Activated T-helper 17 cell treated with anti-CD3 and anti-CD28 coated beads, Interleukin-2, amount 50 U/mL, for 72 hours (primary cell): ENCODE data around the gene TEX52. TPM values are rescaled to one million over a fixed set of nuclear protein-coding genes. Genes with fewer than 3 reads are reported as not detected.

Experiments
- ATAC-seq: fragments of 150-1000 bp; cut with Tn5 transposase; replicated peaks from 2 replicates; pipeline ENCODE4 v1.10.0; 2021; ENCODE audit warnings: mild to moderate bottlenecking, moderate library complexity
- H3K27ac Mint-ChIP-seq: one replicate; pipeline ENCODE4 v1.8.0; 2022; ENCODE audit warnings: mixed read lengths
- H3K27me3 Mint-ChIP-seq: one replicate; pipeline ENCODE4 v1.8.0; 2022; ENCODE audit warnings: mixed read lengths
- H3K36me3 Mint-ChIP-seq: one replicate; pipeline ENCODE4 v1.8.0; 2022; ENCODE audit warnings: low read depth, mild to moderate bottlenecking, mixed read lengths
- H3K4me1 Mint-ChIP-seq: one replicate; pipeline ENCODE4 v1.8.0; 2022; ENCODE audit warnings: mixed read lengths
- H3K4me3 Mint-ChIP-seq: one replicate; pipeline ENCODE4 v1.8.0; 2022; ENCODE audit warnings: mild to moderate bottlenecking, mixed read lengths
- H3K9me3 Mint-ChIP-seq: one replicate; pipeline ENCODE4 v1.8.0; 2022; ENCODE audit warnings: mixed read lengths
- total RNA-seq, 2 donors: library from RNA; stranded (reverse); gene quantifications; one replicate each; pipeline ENCODE4 v1.2.3, GENCODE V29; 2022

The TEX52 gene
- total RNA-seq, 2 donors from 2014 or later = 0.35 TPM; not detected in 1

DNA sequence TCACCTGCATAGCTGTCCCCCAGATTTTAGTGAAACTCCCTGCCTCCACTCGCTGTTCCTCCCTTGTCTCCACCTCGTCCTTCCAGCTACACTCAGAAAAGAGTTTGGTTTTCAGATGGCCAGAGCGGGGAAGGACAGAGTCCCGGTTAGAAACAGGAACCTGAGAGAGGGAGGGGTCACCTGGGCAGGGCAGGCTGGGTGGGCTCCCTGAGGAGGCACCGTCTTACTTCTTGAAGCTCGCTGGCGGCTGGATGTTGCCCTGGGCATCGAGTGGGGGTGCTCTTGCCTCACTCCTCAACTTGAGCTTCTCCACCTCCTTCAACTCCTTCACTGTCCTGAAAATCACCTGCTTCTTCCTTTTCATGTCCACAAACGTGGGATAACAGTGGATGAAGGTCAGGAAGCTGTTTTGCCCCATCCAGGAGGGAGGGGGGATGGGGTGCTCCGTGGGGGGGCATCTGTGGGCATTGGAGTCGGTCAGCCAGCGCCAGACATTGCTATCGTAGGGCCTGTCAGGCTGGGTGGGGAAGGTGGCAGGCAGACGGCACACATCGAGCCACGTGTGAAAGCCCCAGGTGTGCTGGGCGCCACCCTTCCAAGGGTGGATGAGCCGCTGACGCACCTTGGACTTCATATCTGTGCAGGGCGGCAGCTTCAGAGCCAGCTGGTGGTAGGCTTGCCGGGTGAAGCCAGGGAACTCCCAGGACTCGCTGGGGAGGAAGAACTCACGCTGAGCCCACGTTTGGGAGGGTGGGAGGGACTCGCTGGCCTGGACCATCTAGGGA, 2.0 kb downstream of the TEX52 start:
- H3K4me3 Mint-ChIP-seq = no peak overlapping the region

DNA sequence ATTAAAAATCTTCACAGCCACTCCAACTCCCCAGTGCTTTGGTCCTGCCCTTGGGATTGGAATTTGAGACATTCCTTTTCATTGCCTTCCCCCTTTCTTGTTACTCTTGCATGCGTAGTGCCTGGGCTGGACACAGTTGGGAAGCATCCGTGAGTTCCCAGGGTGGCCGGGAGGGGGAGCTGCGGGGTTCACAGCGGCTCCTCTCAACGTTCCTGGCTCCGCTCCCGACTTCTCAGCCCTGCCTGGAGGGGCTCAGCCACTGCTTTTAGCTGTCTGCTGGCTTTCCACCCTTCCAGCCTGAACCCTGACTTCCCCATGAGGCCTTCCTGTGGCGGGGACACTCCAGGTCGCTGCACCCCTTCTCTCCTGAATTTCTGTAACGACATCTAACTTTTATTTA, 3.2 kb downstream of the TEX52 start:
- Mint-ChIP-seq H3K9me3 (no peaks in the 10 kb centered on the region), H3K4me1 (peaks cover 4% of the 10 kb centered on the region), H3K27me3 (no peaks in the 10 kb centered on the region), H3K27ac (no peak overlapping the region), H3K4me3 (no peak overlapping the region), H3K36me3 (peaks cover 13% of the 10 kb centered on the region)
- ATAC-seq = peak; percentile 82

More for the DNA sequence above, 2.0 kb downstream of the TEX52 start:
- no peak overlapping the region for H3K27ac Mint-ChIP-seq
- peaks cover 24% of the 10 kb centered on the region for H3K36me3 Mint-ChIP-seq
- H3K4me1 Mint-ChIP-seq = peaks cover 4% of the 10 kb centered on the region
- H3K9me3 Mint-ChIP-seq = no peaks in the 10 kb centered on the region
- no peaks in the 10 kb centered on the region for H3K27me3 Mint-ChIP-seq
- no peak for ATAC-seq

DNA sequence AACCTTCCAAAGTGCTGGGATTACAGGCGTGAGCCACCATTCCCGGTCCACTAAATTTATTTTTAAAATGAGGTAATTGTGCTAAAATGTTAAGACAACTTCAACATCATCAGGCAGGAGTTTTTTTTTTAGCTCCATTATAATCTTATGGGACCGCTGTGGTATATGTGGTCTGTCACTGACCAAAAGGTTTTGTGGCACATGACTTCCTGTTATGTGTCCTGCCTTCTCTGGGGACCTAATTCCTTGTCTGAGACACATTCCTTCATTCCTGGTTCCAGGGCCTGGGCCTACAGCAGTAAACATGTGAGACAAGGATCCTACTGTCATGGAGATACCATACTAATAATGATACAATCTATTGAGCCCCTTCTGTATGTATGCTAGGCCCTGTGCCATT, 4.9 kb downstream of the TEX52 start:
- Mint-ChIP-seq H3K9me3 (no peaks in the 10 kb centered on the region), H3K27ac (no peak overlapping the region), H3K4me1 (peaks cover 4% of the 10 kb centered on the region), H3K36me3 (peaks cover 12% of the 10 kb centered on the region), H3K4me3 (no peak overlapping the region), H3K27me3 (no peaks in the 10 kb centered on the region)
- ATAC-seq = no peak

DNA sequence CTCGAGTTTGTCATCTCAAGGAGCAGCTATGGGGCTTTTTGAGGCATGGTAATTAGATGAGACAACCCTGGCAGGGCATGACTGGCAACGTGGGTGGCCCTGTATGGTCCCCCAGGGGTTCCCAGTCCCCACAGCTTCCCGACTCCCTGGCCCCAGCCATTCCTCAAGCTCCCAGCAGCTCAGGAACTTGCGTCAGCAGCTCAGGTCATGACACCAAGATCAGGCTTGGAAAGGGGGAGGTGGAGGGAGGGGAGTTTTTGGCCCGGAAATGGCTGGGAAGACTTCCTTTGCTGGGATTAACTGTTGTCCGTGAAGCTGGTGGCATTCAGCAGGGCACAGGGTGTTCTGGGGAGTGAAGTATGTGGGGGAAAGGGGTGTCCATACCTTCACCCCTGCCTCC, 11.6 kb downstream of the TEX52 start:
- H3K9me3 Mint-ChIP-seq = no peaks in the 10 kb centered on the region
- no peak overlapping the region for H3K27ac Mint-ChIP-seq
- no peak for ATAC-seq
- no peaks in the 10 kb centered on the region for H3K27me3 Mint-ChIP-seq
- H3K36me3 Mint-ChIP-seq = peaks cover 43% of the 10 kb centered on the region
- no peak overlapping the region for H3K4me3 Mint-ChIP-seq
- no peaks in the 10 kb centered on the region for H3K4me1 Mint-ChIP-seq

DNA sequence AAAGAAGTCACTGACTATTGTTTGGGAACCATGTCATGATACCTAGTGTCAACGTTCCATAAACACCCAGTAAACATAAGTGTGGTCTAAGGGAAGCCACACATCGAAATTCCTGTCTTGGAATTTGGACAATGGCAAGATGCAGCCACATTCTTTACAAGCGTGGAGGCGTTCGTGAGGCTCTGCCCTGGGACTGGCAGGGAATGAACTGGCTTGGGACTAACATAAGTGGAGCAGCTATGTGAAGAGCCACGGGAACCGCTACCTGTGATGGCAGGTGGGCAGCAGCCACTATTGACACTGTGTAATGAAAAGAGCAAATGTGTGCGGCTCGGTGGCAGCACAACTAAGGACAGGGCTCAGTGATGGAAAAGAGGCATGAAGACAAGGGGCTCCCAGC, 12.1 kb downstream of the TEX52 start:
- Mint-ChIP-seq H3K27me3 (no peaks in the 10 kb centered on the region), H3K36me3 (peaks cover 48% of the 10 kb centered on the region), H3K4me1 (no peaks in the 10 kb centered on the region), H3K4me3 (no peak overlapping the region), H3K9me3 (no peaks in the 10 kb centered on the region), H3K27ac (no peak overlapping the region)
- no peak for ATAC-seq

DNA sequence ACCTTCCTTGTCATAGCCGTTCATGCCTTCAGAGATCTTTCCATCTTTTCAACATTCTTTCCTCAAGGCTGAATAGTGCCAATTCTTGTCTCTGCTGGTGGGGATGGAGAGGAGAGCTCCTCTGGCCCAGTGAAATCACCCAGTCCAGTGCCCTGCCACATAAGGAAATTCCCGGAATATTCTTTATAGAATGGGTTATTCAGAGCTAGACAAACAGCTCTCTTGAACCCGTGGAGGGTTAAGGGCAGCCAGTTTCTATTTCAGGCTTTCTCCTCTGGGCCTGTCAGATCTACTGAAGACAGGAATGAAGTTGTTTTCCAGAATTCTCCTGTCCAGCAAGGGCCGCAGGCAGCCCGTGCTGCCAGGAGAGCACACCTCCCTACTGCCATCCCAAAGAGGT, 13.9 kb downstream of the TEX52 start:
- Mint-ChIP-seq H3K27me3 (no peaks in the 10 kb centered on the region), H3K36me3 (peaks cover 60% of the 10 kb centered on the region), H3K9me3 (no peaks in the 10 kb centered on the region), H3K4me1 (no peaks in the 10 kb centered on the region), H3K4me3 (no peak overlapping the region), H3K27ac (no peak overlapping the region)
- no peak for ATAC-seq

DNA sequence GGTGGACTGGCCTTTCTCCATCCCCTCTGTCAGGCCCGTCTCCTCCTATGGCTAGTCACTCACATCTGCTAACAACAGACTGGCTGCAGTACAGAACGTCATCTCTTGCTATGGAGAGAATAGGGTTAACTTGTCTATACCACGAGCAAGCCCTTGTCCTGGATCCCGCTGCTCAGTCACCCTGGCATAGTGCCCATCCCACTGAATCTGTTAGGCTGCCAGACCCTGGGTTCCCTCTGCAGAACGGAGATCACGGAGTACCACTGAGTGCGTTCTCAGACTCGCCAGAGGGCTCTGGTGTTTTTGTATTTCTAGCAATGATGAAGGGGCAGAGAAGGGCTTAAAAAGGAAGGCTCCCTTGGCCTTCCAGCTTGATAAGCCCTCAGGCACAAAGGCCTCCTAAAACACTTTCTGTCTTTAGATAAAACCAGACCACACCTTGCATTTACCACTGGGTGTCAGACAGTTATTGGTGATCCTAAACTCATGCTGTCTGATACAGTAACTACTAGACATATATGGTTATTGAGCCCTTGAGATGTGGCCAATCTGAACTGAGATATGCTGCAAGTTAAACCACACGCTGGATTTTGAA, 15.7 kb downstream of the TEX52 start:
- Mint-ChIP-seq H3K4me1 (no peaks in the 10 kb centered on the region), H3K27ac (no peak overlapping the region), H3K9me3 (no peaks in the 10 kb centered on the region), H3K27me3 (no peaks in the 10 kb centered on the region), H3K4me3 (no peak overlapping the region), H3K36me3 (peaks cover 67% of the 10 kb centered on the region)
- ATAC-seq = no peak

DNA sequence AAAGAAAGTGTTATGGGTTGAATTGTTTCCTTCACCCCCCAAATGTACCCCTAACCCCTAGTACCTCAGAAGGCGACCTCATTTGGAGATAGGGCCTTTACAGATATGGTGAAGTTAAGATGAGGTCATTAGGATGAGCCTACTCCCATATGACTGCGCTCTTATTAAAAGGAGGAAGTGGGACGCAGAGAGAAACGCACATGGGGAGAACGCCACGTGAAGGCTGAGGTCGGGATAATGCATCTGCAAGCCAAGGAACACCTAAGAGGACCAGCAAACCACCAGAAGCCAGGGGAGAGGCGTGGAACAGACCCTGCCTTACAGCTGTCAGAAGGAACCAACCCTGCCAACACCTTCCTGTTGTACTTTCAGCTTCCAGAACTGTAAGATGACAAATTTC, 20.3 kb downstream of the TEX52 start:
- Mint-ChIP-seq H3K27ac (no peak overlapping the region), H3K27me3 (no peaks in the 10 kb centered on the region), H3K4me3 (no peak overlapping the region), H3K36me3 (peaks cover 55% of the 10 kb centered on the region), H3K9me3 (no peaks in the 10 kb centered on the region), H3K4me1 (no peaks in the 10 kb centered on the region)
- no peak for ATAC-seq

DNA sequence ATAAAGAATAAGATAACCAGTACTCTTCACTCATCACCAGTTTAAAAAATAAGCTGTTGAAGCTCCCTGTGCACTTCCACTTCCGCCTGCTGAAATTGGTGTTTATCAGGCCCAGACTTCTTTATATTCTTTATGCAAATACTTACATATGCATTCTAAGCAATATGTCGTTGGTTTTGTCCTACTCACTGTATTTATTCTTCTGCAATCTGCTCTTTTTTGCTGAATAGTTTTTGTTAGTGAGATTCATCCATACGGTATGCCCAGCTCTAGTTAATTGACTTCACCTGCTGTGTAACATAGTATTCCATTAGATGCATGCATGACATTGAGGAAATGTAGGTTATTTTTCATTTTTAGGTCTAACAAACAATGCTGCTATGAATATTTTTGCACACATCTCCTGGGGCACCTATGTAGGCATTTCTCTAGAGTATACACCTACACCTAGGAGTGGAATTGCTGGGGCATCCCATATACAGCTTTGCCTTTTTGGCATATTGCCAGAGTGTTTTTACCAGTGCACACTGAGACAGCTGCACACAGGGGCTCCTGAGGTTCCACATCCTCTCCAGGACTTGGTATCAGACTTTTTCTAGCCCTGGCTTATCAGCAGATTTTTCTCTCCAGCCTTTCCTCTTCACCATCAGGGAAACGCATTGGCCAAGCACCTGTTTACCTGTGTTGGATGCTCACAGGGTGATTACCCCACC, 21.0 kb downstream of the TEX52 start:
- no peak for ATAC-seq
- Mint-ChIP-seq H3K36me3 (peaks cover 58% of the 10 kb centered on the region), H3K27ac (no peak overlapping the region), H3K27me3 (no peaks in the 10 kb centered on the region), H3K4me1 (no peaks in the 10 kb centered on the region), H3K9me3 (no peaks in the 10 kb centered on the region), H3K4me3 (no peak overlapping the region)

DNA sequence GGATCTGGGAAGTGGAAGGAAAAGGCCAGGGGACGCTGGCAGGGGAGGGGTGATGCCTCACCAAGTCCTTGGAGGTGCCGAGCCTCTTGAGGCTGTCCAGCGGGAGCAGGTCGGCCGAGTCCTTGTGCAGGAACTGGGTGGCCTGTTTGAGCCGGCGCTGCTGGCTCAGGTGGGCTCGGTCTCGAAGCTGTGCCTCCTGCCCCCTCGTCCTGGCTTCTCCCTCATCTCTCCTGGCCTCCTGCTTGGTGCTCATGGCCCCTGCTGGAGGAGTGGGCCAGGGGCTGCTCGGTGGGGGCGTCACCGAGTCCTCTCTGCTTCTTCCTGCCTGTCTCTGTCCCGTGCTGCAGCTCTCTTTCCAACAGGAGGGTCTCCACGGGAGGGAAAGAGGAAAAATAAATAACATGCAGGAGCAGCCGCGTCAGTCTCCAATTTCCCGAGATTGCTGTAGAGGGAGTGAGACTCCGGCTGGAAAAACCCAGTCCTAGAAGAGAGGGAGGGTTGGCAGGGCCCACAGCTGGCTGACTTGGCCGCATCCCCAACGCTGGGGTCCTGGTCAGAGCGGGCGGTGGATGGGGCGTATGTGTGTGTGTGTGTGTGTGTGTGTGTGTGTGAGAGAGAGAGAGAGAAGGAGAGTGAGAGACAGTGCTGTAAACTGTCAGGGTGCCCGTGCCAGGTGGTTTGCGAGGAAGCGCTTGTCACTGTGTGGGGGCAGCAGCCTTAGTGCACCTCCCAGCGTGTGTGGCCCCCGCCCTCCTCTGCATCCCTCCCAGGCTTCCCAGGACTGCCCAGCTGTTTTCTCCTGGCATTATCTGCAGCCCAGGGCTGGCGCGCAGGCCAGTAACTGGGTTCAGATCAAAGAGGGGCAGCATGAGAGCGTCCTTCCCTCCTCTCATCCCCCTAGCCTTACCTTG, 22.0 kb downstream of the TEX52 start, which contains the start of gene NRIP2:
Gene NRIP2 (minus strand): TSS at position 455 of the 911 bp plus-strand sequence. CDS start 52 bp downstream, at position 403.
- no peak for ATAC-seq
- Mint-ChIP-seq H3K4me1 (no peaks in the 10 kb centered on the region), H3K27me3 (no peaks in the 10 kb centered on the region), H3K36me3 (peaks cover 59% of the 10 kb centered on the region), H3K4me3 (no peak within 1 kb of the TSS), H3K9me3 (no peaks in the 10 kb centered on the region), H3K27ac (no peak within 1 kb of the TSS)

DNA sequence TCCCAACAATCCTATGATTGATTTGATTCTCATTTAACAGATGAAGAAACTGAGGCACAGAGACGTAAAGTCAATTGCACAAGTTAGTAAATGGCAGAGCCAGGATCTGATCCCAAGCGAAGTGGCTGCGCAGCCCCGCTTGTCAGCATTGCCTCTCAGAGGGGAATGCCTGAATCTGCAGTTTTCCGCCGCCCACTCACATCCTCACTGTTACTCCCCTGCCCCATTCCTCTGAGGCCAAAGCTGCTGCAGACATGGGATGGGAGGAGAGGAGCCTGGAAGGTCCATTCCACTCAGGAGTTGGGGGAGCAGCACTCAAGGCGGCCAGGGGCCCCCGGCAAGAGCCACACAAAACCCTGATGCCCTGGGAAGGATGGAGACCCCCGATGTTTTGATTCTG, 23.0 kb downstream of the TEX52 start:
- Mint-ChIP-seq H3K27ac (no peak overlapping the region), H3K4me3 (no peak overlapping the region), H3K36me3 (peaks cover 57% of the 10 kb centered on the region), H3K9me3 (no peaks in the 10 kb centered on the region), H3K4me1 (no peaks in the 10 kb centered on the region), H3K27me3 (no peaks in the 10 kb centered on the region)
- no peak for ATAC-seq

DNA sequence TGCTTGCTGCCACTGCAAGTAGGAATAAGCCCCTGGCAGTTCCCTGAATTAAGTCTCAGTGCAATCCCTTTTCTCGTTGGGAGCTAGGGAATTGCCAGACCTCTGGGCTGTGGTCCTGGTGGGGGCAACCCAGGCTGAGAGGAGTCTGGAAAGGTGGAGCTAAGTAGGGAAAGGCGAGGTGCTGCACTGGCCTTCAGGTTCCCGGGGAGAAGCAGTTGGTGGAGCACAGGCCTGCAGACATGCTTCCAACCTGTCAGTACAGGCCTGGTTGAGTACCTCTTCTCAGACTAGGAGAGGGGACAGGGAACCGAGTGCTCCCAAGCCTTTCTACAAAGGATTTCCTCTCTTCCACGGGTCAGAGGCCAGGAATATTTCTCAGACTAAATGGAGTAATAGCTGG, 23.5 kb downstream of the TEX52 start:
- H3K4me1 Mint-ChIP-seq = no peaks in the 10 kb centered on the region

DNA sequence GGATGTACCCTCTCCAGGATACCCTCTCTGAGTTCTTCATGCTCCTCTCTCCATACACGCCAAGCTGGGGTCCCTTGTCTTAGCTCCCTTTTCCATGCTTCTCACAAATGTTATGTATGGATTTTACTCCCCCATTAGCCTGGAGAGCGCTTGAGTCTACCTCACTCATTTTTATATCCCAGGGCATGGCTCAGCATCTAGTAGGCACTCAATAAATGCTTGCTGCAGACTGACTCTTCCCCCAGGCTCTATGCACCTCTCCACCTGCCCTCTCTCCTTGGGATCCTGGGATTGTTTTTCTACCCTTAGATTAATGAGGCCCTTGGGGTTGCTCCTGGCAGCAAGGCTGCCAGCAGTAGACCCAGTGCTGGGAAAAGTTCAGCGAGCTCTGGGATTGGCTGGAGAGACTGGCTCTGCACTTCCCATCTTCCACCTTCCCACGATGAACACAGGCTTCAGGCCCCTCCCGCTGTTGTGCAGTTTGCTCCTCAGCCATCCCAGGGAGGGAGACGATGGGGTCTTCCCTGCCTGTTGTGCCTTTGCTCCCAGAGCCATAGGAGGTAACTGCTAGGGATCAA, 24.2 kb downstream of the TEX52 start:
- H3K4me3 Mint-ChIP-seq = no peak overlapping the region
- peak overlapping the region; percentile 52 for H3K27ac Mint-ChIP-seq

More for the DNA sequence above, 23.5 kb downstream of the TEX52 start:
- no peak for ATAC-seq
- Mint-ChIP-seq H3K27me3 (no peaks in the 10 kb centered on the region), H3K36me3 (peaks cover 57% of the 10 kb centered on the region), H3K27ac (no peak overlapping the region), H3K4me3 (no peak overlapping the region), H3K9me3 (no peaks in the 10 kb centered on the region)

DNA sequence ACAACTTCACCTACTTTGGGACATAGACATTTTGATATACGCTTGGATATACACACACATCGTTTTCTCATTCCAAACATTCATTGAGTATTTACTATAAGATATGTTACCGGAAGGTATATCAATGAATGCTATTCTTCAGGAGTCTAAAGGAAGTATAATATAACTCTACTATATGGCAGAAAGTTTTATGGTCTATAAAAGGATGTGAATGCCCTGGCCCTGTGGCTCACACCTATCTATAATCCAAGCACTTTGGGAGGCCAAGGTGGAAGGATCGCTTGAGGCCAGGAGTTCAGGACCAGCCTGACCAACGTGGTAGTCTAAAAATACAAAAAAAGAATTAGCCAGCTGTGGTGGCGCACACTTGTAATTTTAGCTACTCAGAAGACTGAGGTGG, 27.6 kb downstream of the TEX52 start:
- H3K27me3 Mint-ChIP-seq = no peaks in the 10 kb centered on the region
- peaks cover 80% of the 10 kb centered on the region for H3K36me3 Mint-ChIP-seq
- H3K4me3 Mint-ChIP-seq = no peak overlapping the region
- no peak overlapping the region for H3K27ac Mint-ChIP-seq
- no peaks in the 10 kb centered on the region for H3K9me3 Mint-ChIP-seq
- no peak for ATAC-seq
- peaks cover 3% of the 10 kb centered on the region for H3K4me1 Mint-ChIP-seq

More for the DNA sequence above, 24.2 kb downstream of the TEX52 start:
- no peaks in the 10 kb centered on the region for H3K9me3 Mint-ChIP-seq
- ATAC-seq = no peak
- no peaks in the 10 kb centered on the region for H3K27me3 Mint-ChIP-seq
- no peaks in the 10 kb centered on the region for H3K4me1 Mint-ChIP-seq
- H3K36me3 Mint-ChIP-seq = peaks cover 57% of the 10 kb centered on the region
